PC-9 (cell line): Measurements from ENCODE around the gene ACACA. TPM values are rescaled to one million over a fixed set of nuclear protein-coding genes. Genes with fewer than 3 reads are reported as not detected.

Experiments
- BruUV-seq: library from RNA; stranded (reverse); fragments of 400-500 nt; replicated peaks from 2 replicates; lab custom pipeline; 2021; lab: Mats Ljungman, UMichigan
- CTCF ChIA-PET: fragments of 300-600 bp; sonication (Branson Sonifier 250); formaldehyde crosslinking; loops from one replicate; lab custom pipeline; 2022; ENCODE audit warnings: antibody characterized with exemption; lab: Charles Lee
- POLR2A ChIA-PET: fragments of 300-600 bp; sonication (Branson Sonifier 250); formaldehyde crosslinking; loops from one replicate; lab custom pipeline; 2022; ENCODE audit warnings: antibody characterized with exemption; ENCODE audit not compliant: unreplicated experiment; lab: Charles Lee
- DNase-seq, 2 experiments: peaks; one replicate each; pipeline versions ENCODE4 v3.0.0 to v3.0.0-alpha.2; 2015 to 2022; ENCODE audit warnings: mixed read lengths in 1 of 2
- H2AFZ ChIP-seq: fragments of 200-600 bp; sonication (generic); 2 replicates; pipeline ENCODE4 v1.8.1; 2017; ENCODE audit warnings: antibody characterized with exemption
- H3F3A ChIP-seq: fragments of 200-600 bp; sonication (generic); 2 replicates; pipeline ENCODE4 v1.8.1; 2017; ENCODE audit warnings: antibody characterized with exemption, mild to moderate bottlenecking, low read depth; ENCODE audit not compliant: insufficient read depth
- H3K27ac ChIP-seq: fragments of 200-600 bp; sonication (generic); 2 replicates; pipeline ENCODE4 v1.6.1; 2016; ENCODE audit warnings: mixed run types
- H3K27me3 ChIP-seq: fragments of 200-600 bp; sonication (generic); 2 replicates; pipeline ENCODE4 v1.6.1; 2016; ENCODE audit warnings: low read depth, mixed run types; ENCODE audit not compliant: insufficient read depth
- H3K36me3 ChIP-seq: fragments of 200-600 bp; sonication (generic); 2 replicates; pipeline ENCODE4 v1.6.1; 2016; ENCODE audit warnings: low read depth, mixed run types
- H3K4me1 ChIP-seq: fragments of 200-600 bp; sonication (generic); replicated peaks from 2 replicates; pipeline ENCODE4 v1.6.1; 2016; ENCODE audit warnings: mixed run types; ENCODE audit not compliant: insufficient read depth
- H3K4me2 ChIP-seq: fragments of 200-600 bp; sonication (generic); 2 replicates; pipeline ENCODE4 v1.6.1; 2017; ENCODE audit warnings: mixed run types
- H3K4me3 ChIP-seq: fragments of 200-600 bp; sonication (generic); 2 replicates; pipeline ENCODE4 v1.6.1; 2016; ENCODE audit warnings: mixed run types
- H3K79me2 ChIP-seq: fragments of 200-600 bp; sonication (generic); 2 replicates; pipeline ENCODE4 v1.6.1; 2017; ENCODE audit warnings: low read depth, mixed run types
- H3K9me2 ChIP-seq: fragments of 200-600 bp; sonication (generic); 2 replicates; pipeline ENCODE4 v1.8.1; 2017; ENCODE audit warnings: mild to moderate bottlenecking; ENCODE audit not compliant: insufficient read depth
- H3K9me3 ChIP-seq: fragments of 200-600 bp; sonication (generic); 2 replicates; pipeline ENCODE4 v1.8.1; 2016; ENCODE audit warnings: low read depth; ENCODE audit not compliant: insufficient read depth
- H4K20me1 ChIP-seq: fragments of 200-600 bp; sonication (generic); 2 replicates; pipeline ENCODE4 v1.8.1; 2017; ENCODE audit not compliant: insufficient read depth
- EZH2 ChIP-seq: fragments of 200-600 bp; sonication (generic); IDR thresholded peaks from 2 replicates; pipeline ENCODE4 v1.8.0; 2017; ENCODE audit warnings: antibody characterized with exemption, low read depth
- intact Hi-C: fragments of 100-400 bp; cut with micrococcal nuclease; formaldehyde crosslinking; loops from one replicate; pipeline ENCODE4 v1.10.0; 2022; ENCODE audit not compliant: unreplicated experiment
- total RNA-seq: library from RNA; stranded (reverse); gene quantifications from 2 replicates; pipeline ENCODE4 v1.2.3, GENCODE V29; 2021
- TF ChIP-seq, protein P1 (sequence below): fragments of 200-600 bp; sonication (generic); conservative IDR thresholded peaks from 2 replicates; pipeline ENCODE4 v1.6.1; 2017; ENCODE audit warnings: mixed run types, antibody characterized with exemption, mild to moderate bottlenecking, moderate library complexity

Gene ACACA
- total RNA-seq, 1 experiment from 2014 or later, result 185 TPM

DNA sequence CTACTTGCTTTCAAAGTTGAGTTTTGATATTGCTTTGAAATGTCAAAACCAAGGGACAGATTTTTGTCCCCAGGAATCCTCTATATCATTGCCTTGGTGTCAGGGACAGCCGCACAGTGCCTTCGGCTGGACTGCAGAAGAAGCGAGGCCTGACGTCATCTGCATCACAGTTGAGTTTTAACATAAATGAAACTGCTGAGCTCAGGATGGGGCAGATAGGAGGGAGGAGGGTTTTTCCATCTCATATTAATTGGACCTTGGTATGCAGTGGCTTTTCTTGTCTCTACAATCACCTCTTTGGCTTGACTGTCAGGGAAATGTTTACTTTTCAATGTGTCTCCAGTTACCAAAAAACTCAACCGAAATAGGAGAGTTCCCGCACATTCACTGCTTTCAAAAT, 346.5 kb downstream of the ACACA start:
- H3K9me2 ChIP-seq, result no peaks in the 10 kb centered on the region
- CTCF ChIA-PET, result no interaction called here
- no peak overlapping the region for H3K4me3 ChIP-seq

DNA sequence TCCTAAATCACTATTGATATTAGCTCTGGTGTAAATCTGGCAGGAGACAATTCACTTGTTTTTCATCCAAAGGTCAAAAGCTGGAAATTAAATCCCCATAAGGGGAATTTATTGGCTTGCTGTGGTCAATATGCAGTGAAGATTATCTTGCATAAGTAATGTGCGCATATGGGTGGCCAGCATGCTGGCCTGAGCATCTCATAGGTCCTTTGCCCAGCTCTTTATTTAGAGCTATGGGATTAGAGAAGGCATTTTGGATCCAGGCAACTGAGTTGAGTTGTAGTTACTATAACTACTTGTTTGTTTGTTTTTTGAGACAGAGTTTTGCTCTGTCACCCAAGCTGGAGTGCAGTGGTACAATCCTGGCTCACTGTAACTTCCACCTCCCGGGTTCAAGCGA, 347.1 kb downstream of the ACACA start:
- no TSS peak for BruUV-seq
- H3F3A ChIP-seq, result peaks cover 21% of the 10 kb centered on the region
- H2AFZ ChIP-seq, result no peak overlapping the region
- no peaks in the 10 kb centered on the region for H3K9me2 ChIP-seq
- POLR2A ChIA-PET, result interaction anchor here (0.5 kb wide), 1 partner anchor 159 kb away, joined by 7 read pairs; no protein-coding TSS in a partner anchor
- no peak overlapping the region for H3K27ac ChIP-seq
- DNase-seq, result no peak
- TF ChIP-seq, protein P1, sequence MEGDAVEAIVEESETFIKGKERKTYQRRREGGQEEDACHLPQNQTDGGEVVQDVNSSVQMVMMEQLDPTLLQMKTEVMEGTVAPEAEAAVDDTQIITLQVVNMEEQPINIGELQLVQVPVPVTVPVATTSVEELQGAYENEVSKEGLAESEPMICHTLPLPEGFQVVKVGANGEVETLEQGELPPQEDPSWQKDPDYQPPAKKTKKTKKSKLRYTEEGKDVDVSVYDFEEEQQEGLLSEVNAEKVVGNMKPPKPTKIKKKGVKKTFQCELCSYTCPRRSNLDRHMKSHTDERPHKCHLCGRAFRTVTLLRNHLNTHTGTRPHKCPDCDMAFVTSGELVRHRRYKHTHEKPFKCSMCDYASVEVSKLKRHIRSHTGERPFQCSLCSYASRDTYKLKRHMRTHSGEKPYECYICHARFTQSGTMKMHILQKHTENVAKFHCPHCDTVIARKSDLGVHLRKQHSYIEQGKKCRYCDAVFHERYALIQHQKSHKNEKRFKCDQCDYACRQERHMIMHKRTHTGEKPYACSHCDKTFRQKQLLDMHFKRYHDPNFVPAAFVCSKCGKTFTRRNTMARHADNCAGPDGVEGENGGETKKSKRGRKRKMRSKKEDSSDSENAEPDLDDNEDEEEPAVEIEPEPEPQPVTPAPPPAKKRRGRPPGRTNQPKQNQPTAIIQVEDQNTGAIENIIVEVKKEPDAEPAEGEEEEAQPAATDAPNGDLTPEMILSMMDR, result no peak
- no peak for TF ChIP-seq EZH2
- intact Hi-C loops, result no loop called here
- no peaks in the 10 kb centered on the region for H3K27me3 ChIP-seq
- H3K4me1 ChIP-seq, result peaks cover 19% of the 10 kb centered on the region
- H3K4me2 ChIP-seq, result no peak overlapping the region
- no peaks in the 10 kb centered on the region for H3K9me3 ChIP-seq
- H4K20me1 ChIP-seq, result 0 out of 2 replicates have a peak, but pooled peaks cover 4% of the 10 kb centered on the region
- CTCF ChIA-PET, result no interaction called here
- no peaks in the 10 kb centered on the region for H3K79me2 ChIP-seq
- H3K4me3 ChIP-seq, result no peak overlapping the region
- no peaks in the 10 kb centered on the region for H3K36me3 ChIP-seq

More for the DNA sequence above, 346.5 kb downstream of the ACACA start:
- intact Hi-C loops, result no loop called here
- Histone ChIP-seq H3K36me3 (no peaks in the 10 kb centered on the region), H3K4me2 (peak overlapping the region; percentile 53), H3F3A (peaks cover 21% of the 10 kb centered on the region), H2AFZ (no peak overlapping the region), H3K79me2 (no peaks in the 10 kb centered on the region), H4K20me1 (no peaks in the 10 kb centered on the region), H3K27me3 (no peaks in the 10 kb centered on the region), H3K4me1 (peaks cover 19% of the 10 kb centered on the region), H3K9me3 (no peaks in the 10 kb centered on the region), H3K27ac (0 out of 2 replicates have a peak overlapping the region, but pooled peaks have one; percentile 56)
- TF ChIP-seq, protein P1, result no peak
- TF ChIP-seq EZH2, result no peak
- no peak for DNase-seq
- BruUV-seq, result no TSS peak
- POLR2A ChIA-PET, result no interaction called here

DNA sequence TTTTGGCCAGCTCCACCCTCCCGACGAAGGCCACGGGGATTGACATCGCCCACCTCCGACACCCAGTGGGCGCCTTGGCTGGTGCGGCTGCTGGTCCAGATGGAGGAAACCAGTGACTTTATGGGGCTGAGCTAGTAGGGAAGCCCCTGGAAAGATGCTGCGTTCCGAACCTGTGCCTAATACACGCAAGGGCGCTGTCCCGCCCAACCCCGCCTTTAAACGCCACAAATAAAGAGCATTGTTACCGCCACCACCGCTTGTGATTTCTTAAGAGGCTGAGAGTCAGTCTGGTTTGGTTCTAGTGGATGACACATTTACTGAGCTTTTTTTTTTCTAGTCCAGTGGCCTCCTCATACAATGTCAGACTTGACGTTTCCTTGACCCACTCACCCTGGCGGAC, 350.0 kb downstream of the ACACA start:
- BruUV-seq, result no TSS peak
- no peak for DNase-seq

More for the DNA sequence above, 350.0 kb downstream of the ACACA start:
- H3K79me2 ChIP-seq, result no peaks in the 10 kb centered on the region
- intact Hi-C loops, result no loop called here
- H3K4me2 ChIP-seq, result no peak overlapping the region
- peaks cover 21% of the 10 kb centered on the region for H3F3A ChIP-seq
- H4K20me1 ChIP-seq, result peaks cover 5% of the 10 kb centered on the region; the same call in 1 of the 2 replicates
- H3K4me1 ChIP-seq, result peaks cover 19% of the 10 kb centered on the region
- no peaks in the 10 kb centered on the region for H3K9me2 ChIP-seq
- POLR2A ChIA-PET, result no interaction called here
- H3K27ac ChIP-seq, result no peak overlapping the region
- CTCF ChIA-PET, result interaction anchor here (0.6 kb wide), 1 partner anchor 295 kb away, joined by 4 read pairs; no protein-coding TSS in a partner anchor
- H2AFZ ChIP-seq, result no peak overlapping the region
- no peak overlapping the region for H3K4me3 ChIP-seq
- no peaks in the 10 kb centered on the region for H3K9me3 ChIP-seq
- TF ChIP-seq, protein P1, result no peak
- TF ChIP-seq EZH2, result no peak
- H3K27me3 ChIP-seq, result no peaks in the 10 kb centered on the region
- H3K36me3 ChIP-seq, result no peaks in the 10 kb centered on the region
